ENCODE measurements around the gene SSH2.

GRCh38 chr17:29930409-29931010, 482 bp upstream of the SSH2 start:
- TF ChIP-seq POLR2A (IDR thresholded peaks at IDR 0.05; ENCODE audit: low read length) = no peak
- TF ChIP-seq GATA1 (IDR thresholded peaks at IDR 0.05; ENCODE audit: low read depth, low read length) = no peak
